A673 (cell line): ENCODE measurements around the gene UBASH3A. TPM values are rescaled to one million over a fixed set of nuclear protein-coding genes. Genes with fewer than 3 reads are reported as not detected.

Source experiments
- BruUV-seq: library from RNA; stranded (reverse); fragments of 400-500 nt; replicated peaks from 2 replicates; lab custom pipeline; 2021; lab: Mats Ljungman, UMichigan
- CTCF ChIA-PET: fragments of 300-600 bp; sonication (Branson Sonifier 250); formaldehyde crosslinking; loops from one replicate; lab custom pipeline; 2022; ENCODE audit warnings: antibody characterized with exemption; lab: Charles Lee
- POLR2A ChIA-PET: fragments of 300-600 bp; sonication (Branson Sonifier 250); formaldehyde crosslinking; loops from one replicate; lab custom pipeline; 2022; ENCODE audit warnings: antibody characterized with exemption; ENCODE audit not compliant: low non-redundant PET; lab: Charles Lee
- DNase-seq: peaks from one replicate; pipeline ENCODE4 v3.0.0-alpha.2; 2015; ENCODE audit warnings: low spot score
- H3K27ac ChIP-seq: fragments of 200-600 bp; sonication (generic); 2 replicates; pipeline ENCODE4 v1.5.1; 2016; ENCODE audit warnings: mixed run types, low read depth, mild to moderate bottlenecking, mixed read lengths, antibody characterized with exemption, low read length; ENCODE audit not compliant: poor library complexity, severe bottlenecking
- H3K27me3 ChIP-seq: fragments of 200-600 bp; sonication (generic); replicated peaks from 2 replicates; pipeline ENCODE4 v1.6.1; 2017; ENCODE audit warnings: mixed run types, low read depth, mild to moderate bottlenecking, mixed read lengths, antibody characterized with exemption, low read length; ENCODE audit not compliant: insufficient read depth, poor library complexity
- H3K36me3 ChIP-seq: fragments of 200-600 bp; sonication (generic); 2 replicates; pipeline ENCODE4 v1.6.1; 2016; ENCODE audit warnings: mixed run types, mild to moderate bottlenecking, mixed read lengths, antibody characterized with exemption, low read length; ENCODE audit not compliant: insufficient read depth, poor library complexity, severe bottlenecking
- H3K4me1 ChIP-seq: fragments of 200-600 bp; sonication (generic); 2 replicates; pipeline ENCODE4 v1.6.1; 2017; ENCODE audit warnings: mixed run types, mild to moderate bottlenecking, mixed read lengths, antibody characterized with exemption, low read length; ENCODE audit not compliant: insufficient read depth, poor library complexity, severe bottlenecking
- H3K4me3 ChIP-seq: fragments of 200-600 bp; sonication (generic); 2 replicates; pipeline ENCODE4 v1.5.1; 2016; ENCODE audit warnings: low read depth, mixed run types, mild to moderate bottlenecking, mixed read lengths, low read length; ENCODE audit not compliant: poor library complexity, severe bottlenecking
- H3K9me3 ChIP-seq: fragments of 200-600 bp; sonication (generic); 2 replicates; pipeline ENCODE4 v1.6.1; 2016; ENCODE audit warnings: mixed run types, low read depth, mild to moderate bottlenecking, mixed read lengths, antibody characterized with exemption, low read length; ENCODE audit not compliant: poor library complexity, severe bottlenecking
- CTCF ChIP-seq: fragments of 300-800, 200-600 bp; sonication (generic); conservative IDR thresholded peaks from 2 replicates; pipeline ENCODE4 v1.5.1; 2017; ENCODE audit warnings: low read depth, mild to moderate bottlenecking, antibody characterized with exemption, low read length, moderate library complexity, mixed read lengths
- EZH2 ChIP-seq: fragments of 200-600 bp; sonication (generic); IDR thresholded peaks from 2 replicates; pipeline ENCODE4 v1.6.1; 2017; ENCODE audit warnings: borderline replicate concordance, low read depth, mild to moderate bottlenecking, mixed read lengths, antibody characterized with exemption, low read length; ENCODE audit not compliant: poor library complexity, severe bottlenecking
- intact Hi-C: fragments of 100-400 bp; cut with micrococcal nuclease; formaldehyde crosslinking; loops from one replicate; pipeline ENCODE4 v1.10.0; 2022; ENCODE audit not compliant: unreplicated experiment
- total RNA-seq: library from RNA; stranded (reverse); gene quantifications from 2 replicates; pipeline ENCODE4 v1.2.3, GENCODE V29; 2021

Gene UBASH3A
- total RNA-seq, 1 experiment from 2014 or later, result not detected

GRCh38 chr21:42432695-42433094, 29.0 kb downstream of the UBASH3A start:
- Histone ChIP-seq H3K4me1 (no peaks in the 10 kb centered on the region), H3K9me3 (peaks cover 12% of the 10 kb centered on the region), H3K36me3 (no peaks in the 10 kb centered on the region), H3K27me3 (peaks cover 64% of the 10 kb centered on the region), H3K4me3 (no peak overlapping the region), H3K27ac (no peak overlapping the region)
- no TSS peak for BruUV-seq
- intact Hi-C loops, result no loop called here
- ChIA-PET CTCF (no interaction called here), POLR2A (no interaction called here)
- no peak for DNase-seq
- TF ChIP-seq CTCF (no peak), EZH2 (no peak)

DNA sequence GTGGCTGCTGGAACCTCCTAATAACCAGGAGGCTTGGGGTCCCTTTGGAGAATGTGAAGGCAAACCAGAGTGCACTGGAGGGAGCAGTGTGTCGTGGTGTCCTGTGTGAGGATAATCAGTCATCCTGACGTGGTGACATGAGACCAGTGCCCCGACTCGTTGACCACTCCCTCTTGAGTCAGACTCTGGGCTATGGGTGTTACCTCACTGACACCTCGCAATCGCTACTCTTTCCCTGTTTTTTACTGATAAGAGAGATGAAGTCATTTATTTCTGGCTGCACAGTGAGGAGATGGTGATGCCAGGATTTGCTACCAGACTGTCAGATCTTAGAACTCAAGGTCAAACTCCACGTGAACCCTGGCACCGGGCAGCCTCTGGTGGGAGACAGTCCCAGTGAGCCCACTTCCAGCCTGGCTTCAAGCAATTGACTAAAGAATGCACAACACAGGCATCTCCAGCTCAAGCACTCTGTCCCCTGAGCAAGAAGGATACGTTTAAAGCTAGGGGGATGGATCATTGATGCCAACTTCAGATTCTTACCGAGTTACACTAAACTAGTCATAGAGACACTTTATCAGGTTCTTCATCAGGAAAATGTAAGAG, 30.3 kb downstream of the UBASH3A start:
- BruUV-seq, result no TSS peak
- Histone ChIP-seq H3K4me3 (no peak overlapping the region), H3K4me1 (no peaks in the 10 kb centered on the region), H3K36me3 (no peaks in the 10 kb centered on the region), H3K27ac (no peak overlapping the region), H3K9me3 (peaks cover 12% of the 10 kb centered on the region), H3K27me3 (peaks cover 51% of the 10 kb centered on the region)
- intact Hi-C loops, result no loop called here
- POLR2A ChIA-PET, result no interaction called here
- CTCF ChIA-PET, result no interaction called here
- DNase-seq, result no peak
- TF ChIP-seq CTCF (no peak), EZH2 (no peak)

GRCh38 chr21:42434884-42435283, 31.2 kb downstream of the UBASH3A start:
- ChIA-PET POLR2A (no interaction called here), CTCF (no interaction called here)
- H3K4me3 ChIP-seq, result no peak overlapping the region
- no peaks in the 10 kb centered on the region for H3K36me3 ChIP-seq
- peaks cover 43% of the 10 kb centered on the region for H3K27me3 ChIP-seq
- peaks cover 12% of the 10 kb centered on the region for H3K9me3 ChIP-seq
- intact Hi-C loops, result no loop called here
- no TSS peak for BruUV-seq
- TF ChIP-seq CTCF (no peak), EZH2 (no peak)
- DNase-seq, result no peak
- H3K4me1 ChIP-seq, result no peaks in the 10 kb centered on the region
- no peak overlapping the region for H3K27ac ChIP-seq
